GM12864 (cell line): Measurements from ENCODE around the gene COQ4.

ENCODE experiments used
- DNase-seq: peaks from one replicate; pipeline ENCODE4 v3.0.0-alpha.2; 2011; ENCODE audit warnings: low read depth
- H3K4me3 ChIP-seq: 2 replicates; pipeline ENCODE4 v1.5.1; 2011; ENCODE audit warnings: mild to moderate bottlenecking, low read depth, low read length, control low read depth
- CTCF ChIP-seq: IDR thresholded peaks from 2 replicates; pipeline ENCODE4 v1.5.1; 2011; ENCODE audit warnings: low read depth, mild to moderate bottlenecking, moderate library complexity, low read length, control low read depth, inconsistent platforms; ENCODE audit errors: missing control alignments

The COQ4 gene

GRCh38 chr9:128309551-128309950, 13.1 kb upstream of the COQ4 start:
- no peak for TF ChIP-seq CTCF
- no peak for DNase-seq
- no peak overlapping the region for H3K4me3 ChIP-seq

DNA sequence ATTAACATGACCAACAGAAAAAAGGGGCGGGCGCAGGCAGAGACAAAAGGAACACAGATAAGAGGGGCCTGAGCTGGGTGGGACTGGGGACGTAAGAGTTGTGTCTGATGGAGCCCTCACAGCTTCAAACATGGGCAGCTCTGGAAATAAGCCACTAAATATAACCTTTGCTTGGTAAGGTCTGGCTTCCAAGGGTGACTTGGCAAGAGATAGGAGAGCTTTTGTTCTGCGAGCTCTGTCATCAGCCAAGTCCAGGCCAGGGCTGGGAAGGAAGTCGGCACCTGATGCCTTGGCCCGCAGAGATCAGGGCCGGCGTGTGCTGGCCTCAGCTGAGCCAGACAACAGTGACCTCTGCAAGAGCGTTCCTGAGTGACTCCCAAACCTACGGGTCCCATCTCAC, 12.2 kb upstream of the COQ4 start:
- no peak for DNase-seq
- no peak overlapping the region for H3K4me3 ChIP-seq
- no peak for TF ChIP-seq CTCF

GRCh38 chr9:128314697-128315096, 7.9 kb upstream of the COQ4 start:
- DNase-seq, result no peak
- TF ChIP-seq CTCF, result no peak
- H3K4me3 ChIP-seq, result no peak overlapping the region

DNA sequence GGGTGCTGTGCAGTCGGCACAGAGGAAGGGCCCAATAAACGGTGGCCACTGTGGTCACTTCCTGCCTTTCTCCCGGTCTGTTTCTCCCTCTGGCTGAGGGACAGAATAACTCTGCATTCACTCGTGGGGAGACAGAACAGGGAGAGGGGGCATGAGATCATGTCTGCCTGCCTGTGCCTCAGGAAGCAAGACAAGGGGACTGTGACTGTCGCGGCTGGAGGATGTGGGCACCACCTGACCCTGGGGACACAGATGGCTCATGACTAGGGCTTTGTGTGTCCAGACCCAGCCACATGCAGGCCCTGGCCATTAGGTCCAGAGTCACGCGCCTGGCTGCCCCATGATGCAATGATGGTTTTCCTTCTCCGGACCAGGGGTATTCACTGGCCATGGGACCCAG, 6.2 kb upstream of the COQ4 start:
- no peak for TF ChIP-seq CTCF
- H3K4me3 ChIP-seq, result no peak overlapping the region
- no peak for DNase-seq

GRCh38 chr9:128317629-128318028, 5.0 kb upstream of the COQ4 start:
- TF ChIP-seq CTCF, result no peak
- DNase-seq, result no peak
- H3K4me3 ChIP-seq, result no peak overlapping the region

- TF ChIP-seq CTCF, result no peak
- no peak for DNase-seq
- H3K4me3 ChIP-seq, result peak overlapping the region; percentile 71; the same call in 1 of the 2 replicates
Observed at GRCh38 chr9:128321343-128321742, 1.3 kb upstream of the COQ4 start.

DNA sequence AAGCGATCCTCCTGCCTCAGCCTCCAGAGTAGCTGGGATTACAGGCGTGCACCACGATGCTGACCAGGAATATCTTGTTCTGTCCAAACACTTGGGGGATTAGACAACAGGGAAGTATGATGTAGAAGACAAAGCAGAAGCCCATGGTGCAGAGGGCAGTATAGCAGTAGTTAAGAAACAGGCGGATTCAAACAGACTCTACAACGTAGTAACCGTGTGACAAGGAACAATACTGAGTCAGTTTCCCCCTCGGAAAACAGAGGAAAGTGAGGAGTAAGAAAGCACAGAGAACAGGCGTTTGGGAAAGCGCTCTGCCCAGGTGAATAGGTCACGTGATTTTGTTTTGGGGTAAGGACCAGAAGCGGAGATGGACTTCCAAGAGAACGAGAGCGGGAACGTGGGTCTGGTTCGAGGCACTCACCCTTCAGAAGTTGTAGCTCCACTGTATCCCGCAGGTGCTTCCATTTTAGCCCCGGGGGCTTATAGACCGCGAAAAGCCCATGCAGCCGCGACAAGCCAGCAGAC, 698 bp upstream of the COQ4 start:
- DNase-seq, result no peak
- H3K4me3 ChIP-seq, result peak overlapping the region; percentile 71
- TF ChIP-seq CTCF, result no peak
